HG03039 (cell line): ENCODE measurements around the gene ASB1.
"Not testable (repeated sequence)": the region's sequence is repeated elsewhere in the genome, so short reads cannot be mapped to it uniquely, and the experiment has no call there.

Source experiments
- ATAC-seq: cut with Tn5 transposase; IDR thresholded peaks from one replicate; pipeline ENCODE4 v1.9.1; 2021; ENCODE audit warnings: mild to moderate bottlenecking, moderate library complexity; ENCODE audit not compliant: unreplicated experiment

The ASB1 gene

DNA sequence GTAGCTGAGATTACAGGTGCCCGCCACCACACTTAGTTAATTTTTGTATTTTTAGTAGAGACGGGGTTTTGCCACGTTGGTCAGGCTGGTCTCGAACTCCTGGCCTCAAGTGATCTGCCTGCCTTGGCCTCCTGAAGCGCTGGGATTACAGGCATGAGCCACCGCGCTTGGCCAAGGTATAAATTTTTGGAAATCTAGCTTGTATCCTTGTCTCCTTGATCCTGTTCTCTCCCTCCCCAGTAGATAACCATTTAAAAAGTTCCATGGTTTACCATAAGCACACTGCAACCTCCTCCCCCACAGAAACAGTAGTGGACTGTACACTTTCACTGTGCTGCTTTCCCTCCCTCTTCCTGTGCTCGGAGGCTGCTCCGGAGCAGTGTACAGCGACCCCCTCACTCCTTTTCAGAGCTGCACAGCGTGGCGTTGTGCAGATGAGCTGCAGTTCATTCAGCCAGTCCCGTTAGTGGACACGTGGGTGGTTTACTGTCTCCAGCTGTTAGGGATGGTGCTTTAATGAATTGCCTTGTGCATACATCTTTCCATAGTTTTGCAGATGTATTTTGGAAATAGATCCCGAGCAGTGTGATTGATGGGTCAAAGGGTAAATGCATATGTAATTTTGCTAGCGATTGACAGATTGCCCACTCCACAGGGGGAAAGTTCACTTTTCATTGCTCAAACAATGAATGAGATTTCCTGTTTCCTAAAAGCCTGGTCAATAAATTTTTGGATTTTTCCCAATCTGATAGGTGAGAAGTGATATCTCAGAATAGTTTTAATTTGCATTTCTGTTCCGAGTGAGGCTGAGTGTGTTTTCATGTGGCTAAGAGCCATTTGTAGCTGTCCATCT is 14.8 kb downstream of the ASB1 start:
- ATAC-seq = no peak

DNA sequence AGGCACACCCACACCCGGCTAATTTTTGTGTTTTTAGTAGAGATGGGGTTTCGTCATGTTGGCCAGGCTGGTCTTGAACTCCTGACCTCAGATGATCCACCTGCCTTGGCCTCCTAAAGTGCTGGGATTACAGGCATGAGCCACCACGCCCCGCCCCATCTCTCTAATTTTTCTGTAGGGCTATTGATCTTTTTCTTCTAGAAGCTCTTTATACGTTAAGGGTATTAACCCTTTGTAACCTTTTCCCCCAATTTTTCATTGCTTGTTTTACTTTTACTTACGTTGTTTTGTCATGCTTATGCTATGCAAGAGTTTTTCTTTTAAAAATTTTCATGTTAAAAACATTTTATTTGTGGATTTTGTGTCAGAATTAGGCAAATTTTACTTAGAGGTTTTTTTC is 15.5 kb downstream of the ASB1 start:
- ATAC-seq = not testable (repeated sequence)

GRCh38 chr2:238444242-238444641 is 17.5 kb downstream of the ASB1 start:
- no peak for ATAC-seq

DNA sequence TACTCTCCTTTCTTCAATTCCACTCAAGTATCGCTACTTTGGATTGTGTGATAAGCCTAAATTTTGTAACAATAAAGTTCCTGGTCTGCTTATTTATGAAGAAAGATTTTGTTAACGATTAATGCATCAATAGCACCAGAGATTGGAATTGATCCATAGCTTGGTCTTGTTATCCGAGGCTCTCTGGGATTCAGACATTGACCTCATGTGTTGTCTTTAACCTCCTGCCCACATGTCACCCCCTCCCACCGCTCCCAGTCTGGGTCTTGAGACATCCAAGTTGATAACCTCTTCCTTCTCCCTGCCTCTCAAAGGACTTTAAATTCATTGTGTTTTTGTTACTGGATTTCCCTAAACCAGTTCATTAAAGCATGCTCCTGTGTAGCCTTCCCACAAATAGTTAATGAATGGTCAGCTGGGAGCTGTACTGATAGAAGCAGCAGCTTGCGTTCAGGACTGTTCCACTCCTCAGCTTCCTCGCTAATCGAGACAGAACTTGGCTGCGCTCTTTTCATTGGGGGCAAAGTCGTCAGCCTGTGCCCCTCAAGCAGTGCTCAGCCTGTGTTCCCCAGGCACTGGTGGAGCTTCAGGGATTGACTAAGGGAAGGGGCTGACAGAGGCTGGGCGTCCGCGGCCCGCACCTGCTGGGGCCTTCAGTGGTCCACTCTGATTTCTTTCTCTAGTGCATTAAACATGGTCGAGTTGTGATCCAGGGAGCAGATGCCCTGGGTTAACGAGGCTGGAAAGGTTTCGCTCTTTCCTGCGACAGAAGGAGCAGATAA is 18.9 kb downstream of the ASB1 start:
- ATAC-seq = no peak

- ATAC-seq = no peak
Observed at GRCh38 chr2:238446371-238446770, 19.6 kb downstream of the ASB1 start.

- no peak for ATAC-seq
Observed at GRCh38 chr2:238448031-238448955, 21.6 kb downstream of the ASB1 start.

DNA sequence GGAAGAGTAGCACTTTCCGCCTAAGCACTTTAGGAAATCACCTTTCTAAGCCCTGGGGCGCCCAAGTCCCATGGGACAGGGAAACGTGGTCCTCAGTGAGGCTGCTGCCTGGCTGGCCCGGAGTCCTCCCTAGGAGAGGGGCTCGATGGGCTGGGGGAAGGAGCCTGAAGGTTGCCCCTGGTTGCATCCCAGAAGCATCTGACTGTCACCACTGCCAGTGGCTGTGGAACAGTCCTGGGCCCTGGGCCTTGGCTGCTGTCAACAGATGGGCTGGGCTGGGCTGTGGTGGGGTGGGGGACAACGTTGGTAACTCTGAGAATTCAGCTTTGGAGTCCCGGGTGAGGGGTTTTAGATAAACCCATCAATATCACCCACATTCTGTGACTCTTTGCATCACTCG is 22.5 kb downstream of the ASB1 start:
- ATAC-seq = no peak

- ATAC-seq = no peak
Observed at GRCh38 chr2:238449909-238450417, 23.2 kb downstream of the ASB1 start.

- no peak for ATAC-seq
Observed at GRCh38 chr2:238450440-238450861, 23.7 kb downstream of the ASB1 start.

- ATAC-seq = no peak
Observed at GRCh38 chr2:238453842-238454241, 27.1 kb downstream of the ASB1 start.

- ATAC-seq = no peak
Observed at GRCh38 chr2:238456449-238456848, 29.7 kb downstream of the ASB1 start.

DNA sequence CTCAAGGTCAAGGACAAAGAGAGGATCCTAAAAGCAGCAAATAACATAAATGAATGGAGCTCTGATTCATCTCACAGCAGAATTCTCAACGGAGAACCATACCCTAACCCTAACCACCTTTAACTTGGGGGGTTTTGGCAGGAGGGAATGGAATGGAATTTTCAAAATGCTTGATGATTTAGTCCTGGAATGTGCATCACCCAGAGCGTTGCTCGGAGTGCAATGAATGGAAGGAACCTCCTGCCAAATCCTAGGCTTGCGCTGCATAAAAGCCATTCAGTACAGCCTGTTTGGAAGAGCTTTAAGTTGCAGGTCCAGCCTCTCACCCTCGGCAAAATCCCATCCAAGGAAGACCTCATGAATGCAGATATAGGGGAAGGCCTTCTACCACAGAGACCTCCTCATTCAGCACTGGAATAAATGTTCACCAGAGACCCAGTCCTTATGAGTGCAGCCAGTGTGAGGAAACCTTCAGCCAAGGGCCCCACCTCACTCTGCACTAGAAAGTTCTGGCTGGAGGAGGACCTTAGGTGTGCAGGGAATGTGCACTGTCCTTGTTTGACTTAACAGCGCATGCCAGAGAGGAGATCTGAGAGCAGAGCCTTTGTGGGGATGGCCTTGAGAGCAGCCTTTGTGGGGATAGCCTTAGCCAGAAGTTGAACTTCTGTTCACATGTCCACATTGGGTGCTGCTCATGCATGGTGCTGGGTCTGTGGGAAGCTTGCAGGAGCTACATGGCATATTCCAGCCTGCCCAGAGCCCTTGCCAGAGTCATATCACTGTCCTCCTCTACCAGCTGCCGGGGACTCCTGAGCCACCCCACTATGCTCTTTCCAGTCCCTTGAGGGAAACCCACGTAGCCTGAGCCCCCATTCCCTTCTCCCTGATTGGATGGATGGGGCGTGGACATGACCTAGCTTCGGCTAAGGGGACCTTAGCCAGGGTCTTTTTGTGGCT is 30.5 kb downstream of the ASB1 start:
- ATAC-seq = no peak

GRCh38 chr2:238457927-238458324 is 31.2 kb downstream of the ASB1 start:
- ATAC-seq = no peak

DNA sequence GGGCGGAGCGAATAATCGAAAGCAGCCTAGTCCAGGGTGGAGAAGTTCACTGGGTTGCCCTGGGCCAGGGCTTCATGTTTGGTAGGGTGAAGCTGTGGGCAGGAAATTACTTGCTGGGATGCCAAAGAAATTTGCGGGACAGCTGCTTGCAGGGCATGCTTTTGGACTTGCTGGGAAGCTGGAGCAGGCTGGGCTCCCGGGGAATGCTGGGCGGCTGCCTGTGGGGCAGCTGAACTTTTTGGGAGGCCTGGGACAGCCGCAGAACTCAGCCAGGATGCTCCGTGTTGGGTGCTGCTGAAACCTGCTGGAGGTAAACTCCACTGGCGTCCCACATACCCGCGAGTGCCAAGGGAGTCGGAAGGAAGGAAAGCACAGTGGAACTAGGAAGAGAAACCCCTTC is 31.9 kb downstream of the ASB1 start:
- ATAC-seq = no peak

GRCh38 chr2:238459081-238459629 is 32.4 kb downstream of the ASB1 start:
- no peak for ATAC-seq

DNA sequence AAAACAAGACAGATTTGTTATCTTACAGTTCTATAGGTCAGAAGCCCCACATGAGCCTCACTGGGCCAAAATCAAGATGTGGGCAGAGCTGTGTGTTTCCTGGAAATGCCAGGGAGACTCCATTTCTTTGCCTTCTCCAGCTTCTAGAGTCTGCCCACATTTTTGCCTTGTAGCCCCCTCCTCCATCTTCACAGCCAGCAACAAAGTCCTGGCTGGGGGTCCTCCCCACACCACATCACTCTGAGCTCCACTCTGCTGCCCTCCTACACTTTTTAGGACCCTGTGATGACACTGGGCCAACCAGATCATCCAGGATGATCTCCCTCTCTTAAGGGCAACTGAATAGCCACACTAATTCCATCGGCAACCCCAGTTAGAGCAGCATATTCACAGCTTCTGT is 34.3 kb downstream of the ASB1 start:
- no peak for ATAC-seq

DNA sequence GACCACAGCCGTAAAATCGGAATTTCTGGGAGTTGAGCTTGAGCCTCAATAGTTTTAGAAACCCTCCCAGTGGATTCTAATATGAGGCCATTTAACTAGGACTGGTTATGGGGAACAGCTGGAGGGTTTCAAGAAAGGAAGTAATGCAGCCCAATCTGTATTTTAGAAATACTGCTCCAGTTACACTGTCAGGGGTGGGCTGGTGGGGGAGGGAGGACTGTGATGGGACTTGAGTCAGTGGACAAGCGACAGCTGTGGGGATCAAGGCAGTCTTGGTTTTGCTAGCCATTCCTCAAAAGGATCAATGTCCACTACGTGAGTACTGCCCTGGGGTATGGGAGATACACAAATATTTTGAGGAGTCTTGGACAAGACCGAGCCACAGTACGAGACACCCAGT is 34.8 kb downstream of the ASB1 start:
- ATAC-seq = no peak

GRCh38 chr2:238461916-238462315 is 35.2 kb downstream of the ASB1 start:
- ATAC-seq = no peak

DNA sequence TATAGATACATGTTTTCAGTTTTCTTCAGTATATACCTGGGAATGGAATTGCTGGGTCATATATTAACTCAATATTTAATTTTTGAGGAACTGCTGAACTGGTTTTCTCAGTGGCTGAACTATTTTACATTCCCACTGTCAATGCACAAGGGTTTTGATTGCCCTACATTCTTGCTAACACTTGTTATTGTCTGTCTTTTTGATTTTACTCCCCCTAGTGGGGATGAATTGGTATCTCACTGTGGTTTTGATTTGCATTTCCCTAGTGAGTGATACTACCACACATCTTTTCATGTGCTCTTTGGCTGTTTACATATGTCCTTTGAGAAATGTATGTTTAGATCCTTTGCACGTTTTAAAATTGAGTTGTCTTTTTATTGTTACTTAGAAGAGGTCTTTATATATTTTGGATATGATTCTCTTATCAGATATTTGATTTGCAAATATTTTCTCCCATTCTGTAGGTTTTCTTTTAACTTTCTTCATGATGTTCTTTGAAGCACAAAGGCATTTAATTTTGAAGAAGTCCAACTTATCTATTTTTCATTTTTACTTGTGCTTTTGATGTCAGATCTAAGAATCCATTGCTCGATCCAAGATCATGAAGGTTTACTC is 36.2 kb downstream of the ASB1 start:
- no peak for ATAC-seq
